ENCODE results near the gene ABI3BP. TPM values are rescaled to one million over a fixed set of nuclear protein-coding genes. Genes with fewer than 3 reads are reported as not detected.

The ABI3BP gene
- total RNA-seq, 1 experiment from 2014 or later = 0.15 TPM

DNA sequence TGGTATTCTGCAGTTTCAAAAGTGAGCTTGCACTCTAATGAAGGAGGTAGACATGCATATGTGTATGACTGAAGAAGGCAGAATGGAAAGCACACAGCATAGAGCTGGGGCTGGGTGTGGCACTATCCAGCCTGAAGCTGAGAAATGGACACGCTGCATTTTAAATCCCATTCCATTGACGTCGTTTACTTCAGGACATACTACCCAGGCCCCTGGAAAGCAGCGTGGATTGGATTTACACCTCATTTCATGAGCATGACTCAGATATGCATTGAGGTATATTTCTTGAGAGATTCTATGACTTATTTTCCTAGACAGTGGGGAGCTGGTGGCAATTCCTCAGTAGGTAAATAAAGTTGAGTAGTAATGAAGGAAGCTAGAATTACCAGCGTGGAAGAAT, 101.4 kb downstream of the ABI3BP start:
- no peak overlapping the region for H3K4me3 ChIP-seq (replicated peaks in 1 of 2; ENCODE audit: low read depth in 1 of 2, low read length in 2 of 2)
- no TSS peak for BruUV-seq (replicated peaks)
- ATAC-seq (no peak), DNase-seq (ENCODE audit: low read depth, low spot score) (no peak)
- intact Hi-C loops (cut with micrococcal nuclease) = loop anchor here (5.0 to 10.0 kb wide), 2 partner anchors 430 to 577 kb away; no protein-coding TSS in a partner anchor
- no peaks in the 10 kb centered on the region for H3K4me1 ChIP-seq (ENCODE audit: control insufficient read depth in 1 of 2, insufficient read depth in 2 of 2, low read length in 2 of 2)
- H3K27me3 ChIP-seq (ENCODE audit: insufficient read depth, low read length) = no peaks in the 10 kb centered on the region
- RAD21 ChIA-PET (ENCODE audit: low non-redundant PET in 1 of 2, low total read pairs in 2 of 2, uncharacterized antibody in 2 of 2, unreplicated experiment in 2 of 2) = no interaction called here
- POLR2A ChIA-PET = no interaction called here
- CTCF ChIA-PET = interaction anchor here (3.0 kb wide), 1 partner anchor 304 kb away, joined by 51 read pairs; no protein-coding TSS in a partner anchor
- TF ChIP-seq RAD21 (IDR thresholded peaks at IDR 0.05; ENCODE audit: low read depth) (no peak), ELF1 (IDR thresholded peaks at IDR 0.05; ENCODE audit: borderline replicate concordance, low read depth) (no peak), EGR1 (IDR thresholded peaks at IDR 0.05; ENCODE audit: low read depth) (no peak), FOSL1 (IDR thresholded peaks at IDR 0.05; ENCODE audit: low read depth) (no peak), POLR2A (IDR thresholded peaks at IDR 0.05; ENCODE audit: borderline replicate concordance, extremely low read depth, insufficient read depth, insufficient read length) (no peak), EZH2 (IDR thresholded peaks at IDR 0.05) (no peak), POLR2AphosphoS5 (IDR thresholded peaks at IDR 0.05; ENCODE audit: low read depth, low read length) (no peak), YY1 (IDR thresholded peaks at IDR 0.05; ENCODE audit: extremely low read depth, insufficient replicate concordance, low read depth, low read length) (no peak), SIN3A (IDR thresholded peaks at IDR 0.05; ENCODE audit: low read depth) (no peak), ZFX (IDR thresholded peaks at IDR 0.05) (no peak), JUND (IDR thresholded peaks at IDR 0.05) (no peak)
- TF ChIP-seq, protein P1, sequence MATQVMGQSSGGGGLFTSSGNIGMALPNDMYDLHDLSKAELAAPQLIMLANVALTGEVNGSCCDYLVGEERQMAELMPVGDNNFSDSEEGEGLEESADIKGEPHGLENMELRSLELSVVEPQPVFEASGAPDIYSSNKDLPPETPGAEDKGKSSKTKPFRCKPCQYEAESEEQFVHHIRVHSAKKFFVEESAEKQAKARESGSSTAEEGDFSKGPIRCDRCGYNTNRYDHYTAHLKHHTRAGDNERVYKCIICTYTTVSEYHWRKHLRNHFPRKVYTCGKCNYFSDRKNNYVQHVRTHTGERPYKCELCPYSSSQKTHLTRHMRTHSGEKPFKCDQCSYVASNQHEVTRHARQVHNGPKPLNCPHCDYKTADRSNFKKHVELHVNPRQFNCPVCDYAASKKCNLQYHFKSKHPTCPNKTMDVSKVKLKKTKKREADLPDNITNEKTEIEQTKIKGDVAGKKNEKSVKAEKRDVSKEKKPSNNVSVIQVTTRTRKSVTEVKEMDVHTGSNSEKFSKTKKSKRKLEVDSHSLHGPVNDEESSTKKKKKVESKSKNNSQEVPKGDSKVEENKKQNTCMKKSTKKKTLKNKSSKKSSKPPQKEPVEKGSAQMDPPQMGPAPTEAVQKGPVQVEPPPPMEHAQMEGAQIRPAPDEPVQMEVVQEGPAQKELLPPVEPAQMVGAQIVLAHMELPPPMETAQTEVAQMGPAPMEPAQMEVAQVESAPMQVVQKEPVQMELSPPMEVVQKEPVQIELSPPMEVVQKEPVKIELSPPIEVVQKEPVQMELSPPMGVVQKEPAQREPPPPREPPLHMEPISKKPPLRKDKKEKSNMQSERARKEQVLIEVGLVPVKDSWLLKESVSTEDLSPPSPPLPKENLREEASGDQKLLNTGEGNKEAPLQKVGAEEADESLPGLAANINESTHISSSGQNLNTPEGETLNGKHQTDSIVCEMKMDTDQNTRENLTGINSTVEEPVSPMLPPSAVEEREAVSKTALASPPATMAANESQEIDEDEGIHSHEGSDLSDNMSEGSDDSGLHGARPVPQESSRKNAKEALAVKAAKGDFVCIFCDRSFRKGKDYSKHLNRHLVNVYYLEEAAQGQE (IDR thresholded peaks at IDR 0.05; ENCODE audit: low read depth) = no peak
- TF ChIP-seq, protein P2, sequence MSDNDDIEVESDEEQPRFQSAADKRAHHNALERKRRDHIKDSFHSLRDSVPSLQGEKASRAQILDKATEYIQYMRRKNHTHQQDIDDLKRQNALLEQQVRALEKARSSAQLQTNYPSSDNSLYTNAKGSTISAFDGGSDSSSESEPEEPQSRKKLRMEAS (IDR thresholded peaks at IDR 0.05) = no peak
- TF ChIP-seq, protein P3, sequence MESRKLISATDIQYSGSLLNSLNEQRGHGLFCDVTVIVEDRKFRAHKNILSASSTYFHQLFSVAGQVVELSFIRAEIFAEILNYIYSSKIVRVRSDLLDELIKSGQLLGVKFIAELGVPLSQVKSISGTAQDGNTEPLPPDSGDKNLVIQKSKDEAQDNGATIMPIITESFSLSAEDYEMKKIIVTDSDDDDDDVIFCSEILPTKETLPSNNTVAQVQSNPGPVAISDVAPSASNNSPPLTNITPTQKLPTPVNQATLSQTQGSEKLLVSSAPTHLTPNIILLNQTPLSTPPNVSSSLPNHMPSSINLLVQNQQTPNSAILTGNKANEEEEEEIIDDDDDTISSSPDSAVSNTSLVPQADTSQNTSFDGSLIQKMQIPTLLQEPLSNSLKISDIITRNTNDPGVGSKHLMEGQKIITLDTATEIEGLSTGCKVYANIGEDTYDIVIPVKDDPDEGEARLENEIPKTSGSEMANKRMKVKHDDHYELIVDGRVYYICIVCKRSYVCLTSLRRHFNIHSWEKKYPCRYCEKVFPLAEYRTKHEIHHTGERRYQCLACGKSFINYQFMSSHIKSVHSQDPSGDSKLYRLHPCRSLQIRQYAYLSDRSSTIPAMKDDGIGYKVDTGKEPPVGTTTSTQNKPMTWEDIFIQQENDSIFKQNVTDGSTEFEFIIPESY (IDR thresholded peaks at IDR 0.05; ENCODE audit: extremely low read depth, insufficient replicate concordance, low read length) = no peak
- TF ChIP-seq, protein P4, sequence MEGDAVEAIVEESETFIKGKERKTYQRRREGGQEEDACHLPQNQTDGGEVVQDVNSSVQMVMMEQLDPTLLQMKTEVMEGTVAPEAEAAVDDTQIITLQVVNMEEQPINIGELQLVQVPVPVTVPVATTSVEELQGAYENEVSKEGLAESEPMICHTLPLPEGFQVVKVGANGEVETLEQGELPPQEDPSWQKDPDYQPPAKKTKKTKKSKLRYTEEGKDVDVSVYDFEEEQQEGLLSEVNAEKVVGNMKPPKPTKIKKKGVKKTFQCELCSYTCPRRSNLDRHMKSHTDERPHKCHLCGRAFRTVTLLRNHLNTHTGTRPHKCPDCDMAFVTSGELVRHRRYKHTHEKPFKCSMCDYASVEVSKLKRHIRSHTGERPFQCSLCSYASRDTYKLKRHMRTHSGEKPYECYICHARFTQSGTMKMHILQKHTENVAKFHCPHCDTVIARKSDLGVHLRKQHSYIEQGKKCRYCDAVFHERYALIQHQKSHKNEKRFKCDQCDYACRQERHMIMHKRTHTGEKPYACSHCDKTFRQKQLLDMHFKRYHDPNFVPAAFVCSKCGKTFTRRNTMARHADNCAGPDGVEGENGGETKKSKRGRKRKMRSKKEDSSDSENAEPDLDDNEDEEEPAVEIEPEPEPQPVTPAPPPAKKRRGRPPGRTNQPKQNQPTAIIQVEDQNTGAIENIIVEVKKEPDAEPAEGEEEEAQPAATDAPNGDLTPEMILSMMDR (IDR thresholded peaks at IDR 0.05 in 2 of 3, conservative IDR thresholded peaks at IDR 0.05 in 1 of 3; ENCODE audit: borderline replicate concordance in 1 of 3, insufficient read depth in 1 of 3, low read depth in 2 of 3, low read length in 2 of 3) = no peak
- H3K79me2 ChIP-seq (ENCODE audit: insufficient read depth, low read length) = no peaks in the 10 kb centered on the region
- H3K9me2 ChIP-seq (ENCODE audit: insufficient read depth) = no peaks in the 10 kb centered on the region
- H3K36me3 ChIP-seq (ENCODE audit: control insufficient read depth in 1 of 2, insufficient read depth in 2 of 2, low read length in 2 of 2) = no peaks in the 10 kb centered on the region
- no peak overlapping the region for H2AFZ ChIP-seq (ENCODE audit: low read depth, low read length, poor library complexity, severe bottlenecking)
- no peaks in the 10 kb centered on the region for H4K20me1 ChIP-seq (ENCODE audit: insufficient read depth)
- no peak overlapping the region for H3K9ac ChIP-seq (ENCODE audit: low read length)
- no peak overlapping the region for H3K4me2 ChIP-seq (ENCODE audit: low read length)
- H3K9me3 ChIP-seq (ENCODE audit: control insufficient read depth in 1 of 2, insufficient read depth in 1 of 2, low read depth in 1 of 2, low read length in 2 of 2) = no peaks in the 10 kb centered on the region
- no peak overlapping the region for H3K27ac ChIP-seq (ENCODE audit: low read depth, low read length)
